HTR-8/SVneo (cell line): ENCODE results near the gene CHKA.

Experiments
- DNase-seq: peaks from one replicate; pipeline ENCODE4 v3.0.0; 2011; ENCODE audit warnings: low spot score, mixed read lengths; ENCODE audit not compliant: insufficient read length
- FAIRE-seq: peaks from 2 replicates; lab custom pipeline; 2011; peaks lifted over from hg19 to GRCh38; lab: Jason Lieb, UNC

Gene CHKA

DNA sequence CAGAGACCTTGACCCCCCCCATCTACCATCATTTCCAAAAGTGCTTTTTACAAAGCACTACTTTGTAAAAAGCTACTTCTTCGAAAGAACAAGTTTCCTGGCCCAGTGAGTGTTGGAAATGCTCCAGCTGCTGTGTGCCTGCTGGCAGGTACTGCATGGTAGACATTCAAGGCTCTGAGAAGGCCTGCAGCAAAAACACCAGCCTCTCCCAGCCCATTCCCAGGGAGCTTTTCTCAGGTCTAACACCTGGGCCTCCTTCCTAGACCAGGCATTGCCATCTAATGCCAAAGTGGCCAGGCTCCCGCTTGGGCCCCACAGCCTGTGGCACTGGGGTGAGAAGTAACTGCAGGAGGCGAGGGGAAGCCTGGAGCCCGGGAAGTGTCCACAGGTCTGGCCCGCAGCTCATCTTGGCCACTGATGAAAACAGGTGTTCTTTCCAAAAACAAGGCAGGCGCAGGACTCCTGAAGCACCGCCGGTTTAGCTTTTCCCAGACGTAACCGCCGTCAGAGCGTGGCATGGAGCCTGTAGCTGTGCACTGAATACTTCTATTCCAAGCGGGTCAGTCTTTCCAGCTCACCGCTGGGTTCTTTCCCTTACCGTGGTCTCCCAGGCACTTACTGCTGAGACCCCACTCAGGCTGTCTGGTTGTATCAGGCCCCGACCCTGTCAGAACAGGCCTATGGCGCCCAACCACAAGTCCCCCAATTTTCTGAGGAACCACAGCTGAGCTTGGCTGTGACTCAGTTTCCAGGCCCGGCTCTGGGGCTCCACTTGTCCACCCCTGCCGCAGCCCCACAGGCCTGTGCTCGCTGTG is 83.6 kb downstream of the CHKA start:
- no peak for DNase-seq
- FAIRE-seq, result peak; percentile 4

DNA sequence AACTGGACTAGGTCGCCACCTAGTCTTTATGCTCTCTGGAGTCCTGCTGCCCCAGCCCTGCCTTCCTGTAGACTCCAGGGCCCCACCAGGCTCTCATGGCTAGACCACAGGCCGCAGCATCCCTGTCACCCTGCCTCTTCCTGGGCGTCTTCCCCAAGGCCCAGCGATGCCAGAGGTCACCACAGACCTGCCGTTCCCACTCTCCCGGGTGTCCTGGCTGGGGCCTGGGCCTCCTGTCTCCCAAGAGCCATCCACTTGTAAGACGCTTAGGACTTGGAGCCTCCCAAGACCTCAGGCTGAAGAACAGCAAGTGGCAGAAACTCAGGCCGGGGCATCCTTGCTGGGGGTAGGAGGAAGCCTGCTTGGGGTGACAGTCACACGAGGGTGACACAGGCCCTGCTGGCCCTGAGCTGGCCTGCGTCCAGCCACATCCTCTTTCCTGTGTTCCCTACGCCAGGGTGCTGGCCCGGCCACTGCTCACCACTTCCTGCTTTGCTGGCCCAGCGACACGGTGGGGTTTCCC is 84.4 kb downstream of the CHKA start:
- FAIRE-seq, result no peak
- no peak for DNase-seq

DNA sequence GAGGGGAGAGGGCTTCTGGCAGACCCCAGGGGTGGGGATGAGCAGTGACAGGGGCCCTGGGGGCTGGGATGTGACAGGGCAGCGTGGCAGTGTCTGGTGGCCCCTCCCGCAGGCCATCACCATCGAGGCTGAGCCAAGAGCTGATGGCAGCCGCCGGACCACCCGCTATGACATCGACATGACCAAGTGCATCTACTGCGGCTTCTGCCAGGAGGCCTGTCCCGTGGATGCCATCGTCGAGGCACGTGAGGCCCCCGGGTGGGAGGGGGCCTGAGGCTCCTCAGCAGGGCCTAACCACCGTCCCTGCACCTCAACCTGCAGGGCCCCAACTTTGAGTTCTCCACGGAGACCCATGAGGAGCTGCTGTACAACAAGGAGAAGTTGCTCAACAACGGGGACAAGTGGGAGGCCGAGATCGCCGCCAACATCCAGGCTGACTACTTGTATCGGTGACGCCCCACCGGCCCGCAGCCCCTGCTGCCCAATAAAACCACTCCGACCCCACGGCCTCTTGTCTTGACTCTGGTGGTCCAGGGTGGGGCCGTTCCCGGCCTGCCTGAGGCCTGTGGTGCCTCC is 85.0 kb downstream of the CHKA start:
- no peak for FAIRE-seq
- no peak for DNase-seq

DNA sequence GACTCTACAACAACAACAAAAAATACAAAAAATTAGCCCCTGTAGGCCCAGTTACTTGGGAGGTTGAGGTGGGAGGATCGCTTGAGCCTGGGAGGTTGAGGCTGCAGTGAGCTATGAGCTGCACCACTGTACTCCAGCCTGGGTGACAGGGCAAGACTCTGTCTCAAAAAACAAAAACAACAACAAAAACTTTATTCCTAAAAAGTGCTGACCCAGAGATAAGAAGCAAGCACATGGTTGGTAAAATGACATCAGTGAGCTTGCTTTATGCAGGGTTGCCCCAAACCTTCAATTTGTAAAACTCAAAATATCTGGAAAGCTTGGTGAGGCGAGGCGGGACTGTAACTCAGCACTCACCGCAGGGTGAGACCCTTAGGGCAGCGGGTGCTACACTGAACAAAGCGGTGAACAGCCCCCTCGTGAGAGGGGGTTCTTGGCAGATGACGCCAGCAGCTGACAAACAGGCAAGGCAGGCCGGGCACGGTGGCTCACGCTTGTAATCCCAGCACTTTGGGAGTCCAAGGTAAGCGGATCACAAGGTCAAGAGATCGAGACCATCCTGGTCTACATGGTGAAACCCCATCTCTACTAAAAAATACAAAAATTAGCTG is 85.8 kb downstream of the CHKA start:
- FAIRE-seq (no peak), DNase-seq (no peak)

DNA sequence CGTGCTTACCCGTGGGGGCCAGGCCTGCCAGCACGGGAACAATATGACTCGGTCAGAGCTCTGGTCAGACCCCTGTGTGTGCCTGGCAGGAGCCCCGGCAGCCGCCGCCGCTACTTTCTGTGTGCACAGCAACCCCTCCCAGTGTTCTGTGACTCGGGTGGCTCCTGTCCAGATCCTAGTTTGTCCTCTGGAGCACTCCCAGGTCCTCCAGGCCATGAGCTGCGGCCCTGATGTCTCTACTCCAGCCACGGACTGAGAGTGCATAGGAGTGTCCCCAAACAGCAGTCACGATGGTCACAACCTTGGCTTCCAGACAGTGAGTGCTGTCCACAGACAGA is 87.5 kb downstream of the CHKA start:
- no peak for FAIRE-seq
- DNase-seq, result no peak

DNA sequence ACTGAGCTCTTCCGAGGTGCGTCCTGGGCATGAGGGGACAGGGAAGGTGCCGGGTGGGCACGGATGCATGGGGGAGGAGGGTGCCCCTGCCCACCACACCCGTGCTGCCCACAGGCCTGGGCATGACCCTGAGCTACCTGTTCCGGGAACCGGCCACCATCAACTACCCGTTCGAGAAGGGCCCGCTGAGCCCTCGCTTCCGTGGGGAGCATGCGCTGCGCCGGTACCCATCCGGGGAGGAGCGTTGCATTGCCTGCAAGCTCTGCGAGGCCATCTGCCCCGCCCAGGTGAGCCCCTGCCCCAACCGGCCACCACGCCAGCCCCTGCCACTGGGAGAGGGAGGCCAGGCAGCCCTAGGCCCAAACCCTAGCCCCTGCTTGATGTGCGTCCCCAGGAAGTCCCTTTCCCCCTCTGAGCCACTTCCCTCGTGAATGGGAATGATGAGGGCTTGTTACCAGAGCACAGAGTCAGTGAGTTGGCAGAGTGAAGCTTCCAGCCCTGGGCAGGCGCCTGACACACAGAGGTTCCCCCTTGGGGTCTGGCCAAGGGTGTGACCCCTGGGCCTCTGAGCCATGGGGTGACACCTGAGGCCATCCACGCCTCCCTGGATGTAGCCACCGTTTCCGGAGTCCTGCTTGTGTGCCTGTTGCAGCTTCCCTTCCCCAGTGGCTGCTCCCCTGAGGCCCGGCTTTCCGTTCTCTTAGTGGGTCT is 88.0 kb downstream of the CHKA start:
- DNase-seq (no peak), FAIRE-seq (no peak)

DNA sequence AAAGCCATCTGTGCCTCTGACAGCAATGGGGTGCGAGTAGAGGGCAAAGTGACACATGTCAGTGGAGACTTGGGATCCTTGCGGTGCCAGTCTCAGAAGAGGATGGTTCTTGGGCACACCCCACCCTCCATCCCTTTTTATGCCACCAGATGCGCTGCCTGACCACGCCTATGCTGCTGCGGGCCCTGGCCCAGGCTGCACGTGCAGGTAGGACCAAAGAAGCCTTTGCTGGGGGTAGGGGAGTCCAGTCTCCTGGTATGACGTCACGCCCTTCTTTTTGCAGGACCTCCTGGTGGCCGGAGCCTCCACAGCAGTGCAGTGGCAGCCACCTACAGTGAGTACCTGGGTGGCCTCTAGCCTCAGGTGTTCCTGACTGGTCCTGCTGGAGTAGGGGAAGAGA is 89.2 kb downstream of the CHKA start:
- peak; percentile 9 for FAIRE-seq
- DNase-seq, result no peak

DNA sequence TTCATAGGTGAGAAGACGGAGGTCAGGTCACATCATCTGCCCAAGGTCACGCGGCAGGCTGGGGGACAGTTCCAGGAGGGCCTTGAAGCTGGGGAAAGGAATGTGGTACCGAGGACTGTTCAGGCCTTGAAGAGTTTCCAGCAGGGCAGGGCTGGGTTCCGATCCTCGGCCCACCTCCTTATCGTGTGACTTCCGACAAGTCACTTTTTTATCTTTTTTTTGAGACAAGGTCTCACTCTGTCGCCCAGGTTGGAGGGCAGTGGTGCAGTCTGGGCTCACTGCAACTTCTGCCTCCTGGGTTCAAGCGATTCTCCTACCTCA is 90.1 kb downstream of the CHKA start:
- no peak for DNase-seq
- FAIRE-seq, result peak; percentile 23

DNA sequence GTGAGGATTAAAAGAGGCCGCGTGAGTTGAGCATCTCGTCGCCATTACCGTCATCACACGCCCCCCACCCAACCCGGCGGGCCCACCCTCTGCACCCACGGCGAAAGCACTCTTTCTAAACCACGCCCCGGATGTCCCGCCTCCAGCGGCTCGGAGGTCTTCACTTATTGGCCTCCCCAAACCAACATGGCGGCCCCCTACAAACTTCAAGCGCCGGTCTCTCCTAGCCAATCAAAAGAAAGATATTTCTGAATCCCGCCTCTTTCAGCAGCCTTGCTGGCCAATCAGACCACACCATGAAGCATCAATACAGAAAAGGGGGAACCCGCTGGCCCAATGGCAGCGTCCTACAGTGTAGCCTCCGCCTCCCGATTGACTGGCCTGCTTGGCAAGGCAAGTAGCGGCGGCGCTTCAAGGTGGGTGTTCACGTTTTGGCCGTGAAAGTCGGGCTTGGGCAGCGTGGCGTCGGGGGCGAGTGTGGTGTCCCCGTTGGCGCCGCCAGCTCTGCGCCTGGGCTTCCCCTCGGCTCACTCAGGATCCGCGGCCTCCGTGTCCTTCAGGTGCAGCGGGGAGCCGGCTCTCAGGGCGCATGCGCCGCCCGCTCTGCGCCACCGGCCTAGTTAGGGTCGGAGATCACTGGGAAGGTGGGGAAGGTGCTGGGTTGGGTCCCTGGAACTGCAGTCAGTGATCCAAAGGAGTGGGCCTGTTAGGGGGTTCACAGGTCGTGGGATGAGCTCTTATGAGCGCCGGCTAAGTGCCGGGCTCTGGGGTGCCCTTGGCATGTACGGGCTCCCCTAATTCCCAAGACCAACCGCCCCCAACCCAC is 90.7 kb downstream of the CHKA start, which contains the start of gene NDUFS8:
TSS of gene NDUFS8 (plus strand) at position 364 of the 826 bp plus-strand sequence. CDS start 1,471 bp downstream, outside the sequence.
- DNase-seq (peak; percentile 100), FAIRE-seq (peak; percentile 100)

DNA sequence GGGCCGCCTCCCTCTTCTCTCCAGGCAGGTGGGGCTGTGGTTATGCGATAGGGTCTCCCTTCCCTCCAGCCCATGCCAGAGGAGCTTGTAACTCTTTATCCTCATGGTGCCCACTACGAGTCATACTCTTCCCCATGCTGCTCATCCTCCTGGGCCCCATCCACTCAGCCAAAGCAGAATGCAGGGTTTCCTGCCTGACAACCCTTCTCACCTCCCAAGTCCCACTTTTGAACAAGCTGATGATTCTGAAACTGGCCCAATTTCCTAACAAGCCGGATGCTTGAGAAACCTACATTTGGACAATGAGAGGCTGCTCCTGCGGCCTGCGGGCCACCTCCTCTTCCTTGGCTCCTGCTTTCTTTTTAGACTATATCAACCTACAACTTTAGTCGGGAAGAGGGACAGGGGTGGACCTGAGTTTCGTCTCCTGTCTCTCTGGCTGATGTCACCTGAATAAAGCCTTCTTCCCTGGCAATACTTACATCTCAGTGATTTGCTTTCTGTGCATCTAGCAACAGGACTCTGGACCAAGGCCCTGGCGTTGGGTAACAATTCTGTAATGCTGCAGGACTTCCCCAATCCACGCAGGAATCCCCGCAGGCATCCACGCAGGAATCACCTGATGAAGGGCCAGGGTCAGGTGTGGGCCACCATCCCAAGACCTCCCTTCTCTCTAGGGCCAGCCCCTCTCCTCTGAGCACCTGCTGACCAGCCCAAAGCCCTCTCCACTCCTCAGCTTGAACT is 92.2 kb downstream of the CHKA start:
- DNase-seq (no peak), FAIRE-seq (peak; percentile 86)

DNA sequence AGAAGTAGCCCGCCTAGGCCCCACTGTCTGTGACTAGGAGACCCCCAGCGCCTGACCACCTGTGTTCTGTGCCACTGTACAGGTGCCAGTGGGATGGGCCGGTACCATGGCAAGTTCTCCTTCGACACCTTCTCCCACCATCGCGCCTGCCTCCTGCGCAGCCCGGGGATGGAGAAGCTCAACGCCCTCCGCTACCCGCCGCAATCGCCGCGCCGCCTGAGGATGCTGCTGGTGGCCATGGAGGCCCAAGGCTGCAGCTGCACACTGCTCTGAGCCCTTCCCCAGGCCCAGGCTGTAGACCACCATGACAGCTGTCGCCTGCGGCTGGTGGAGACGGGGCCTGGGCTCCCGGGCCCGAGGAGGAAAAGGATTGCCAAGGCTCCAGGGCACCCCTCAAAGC is 93.5 kb downstream of the CHKA start:
- DNase-seq (no peak), FAIRE-seq (no peak)

DNA sequence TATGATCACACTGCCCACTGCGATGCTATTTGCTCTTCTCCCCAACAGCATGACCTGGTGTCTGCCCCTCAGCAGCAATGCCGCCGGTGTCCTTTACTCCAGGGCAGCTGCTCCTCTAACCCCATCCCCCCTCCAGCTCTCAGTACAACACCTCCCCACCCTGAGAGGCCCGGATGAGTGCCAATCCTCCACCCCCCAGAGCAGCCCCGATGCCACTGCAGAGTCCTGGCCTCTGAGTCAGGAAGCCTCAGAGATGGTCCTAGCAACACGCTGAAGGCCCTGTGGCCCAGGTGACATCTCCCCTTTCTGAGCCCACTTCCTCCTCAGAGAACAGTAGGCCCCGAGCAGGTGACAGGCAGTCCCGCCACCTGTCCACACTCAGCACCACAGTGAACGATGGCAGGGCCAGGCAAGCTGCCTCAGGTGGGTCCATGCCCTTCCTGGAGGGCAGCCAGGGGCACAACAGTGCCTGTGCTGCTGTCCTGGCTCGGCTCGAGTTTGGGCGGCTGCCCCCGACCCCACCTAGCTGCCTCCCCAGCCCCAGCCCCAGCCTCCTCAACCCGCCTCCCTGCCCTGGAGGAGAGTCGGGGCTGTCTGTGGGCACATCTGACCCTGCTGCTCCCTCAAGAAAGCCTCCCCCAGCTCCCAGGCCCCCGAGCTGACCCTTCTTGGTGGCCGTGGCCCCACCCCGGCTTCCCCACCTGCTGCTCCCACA is 94.6 kb downstream of the CHKA start:
- DNase-seq, result no peak
- no peak for FAIRE-seq

DNA sequence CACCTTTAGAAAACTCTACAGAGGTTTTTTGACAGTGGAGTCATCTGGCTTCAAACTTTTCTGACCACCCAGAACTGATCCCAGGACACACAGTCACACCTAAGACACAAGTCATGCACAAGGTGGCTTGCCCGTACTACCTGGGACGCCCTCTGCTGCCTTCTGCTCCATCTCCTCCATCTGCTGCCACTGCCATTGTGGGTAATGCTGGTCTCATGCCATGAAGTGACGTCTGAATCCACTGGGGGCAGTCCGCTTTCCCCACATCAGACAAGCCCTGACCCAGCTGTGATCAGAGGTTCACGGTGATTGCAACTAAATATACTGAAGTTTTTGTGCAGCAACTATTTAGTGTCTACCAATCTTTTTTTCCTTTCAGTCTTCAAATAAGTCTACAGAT is 96.1 kb downstream of the CHKA start:
- FAIRE-seq (peak; percentile 88), DNase-seq (no peak)

DNA sequence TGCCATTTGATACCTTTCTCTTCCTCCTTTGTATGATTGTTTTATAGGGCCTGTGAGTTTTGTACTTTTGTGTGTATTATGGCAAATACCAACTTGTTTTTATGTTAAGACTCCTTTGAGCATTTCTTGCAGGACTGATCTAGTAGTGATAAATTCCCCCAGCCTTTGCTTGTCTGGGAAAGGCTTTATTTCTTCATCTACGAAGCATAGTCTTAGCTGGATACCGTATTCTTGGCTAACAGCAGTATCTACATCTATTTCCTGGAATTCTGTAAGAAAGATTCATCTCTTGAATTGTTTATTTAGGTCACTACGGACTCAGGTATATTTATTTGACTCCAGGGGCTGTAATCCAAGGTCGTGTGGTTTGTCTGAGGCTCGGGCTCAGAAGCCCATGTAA is 96.7 kb downstream of the CHKA start:
- no peak for DNase-seq
- no peak for FAIRE-seq

DNA sequence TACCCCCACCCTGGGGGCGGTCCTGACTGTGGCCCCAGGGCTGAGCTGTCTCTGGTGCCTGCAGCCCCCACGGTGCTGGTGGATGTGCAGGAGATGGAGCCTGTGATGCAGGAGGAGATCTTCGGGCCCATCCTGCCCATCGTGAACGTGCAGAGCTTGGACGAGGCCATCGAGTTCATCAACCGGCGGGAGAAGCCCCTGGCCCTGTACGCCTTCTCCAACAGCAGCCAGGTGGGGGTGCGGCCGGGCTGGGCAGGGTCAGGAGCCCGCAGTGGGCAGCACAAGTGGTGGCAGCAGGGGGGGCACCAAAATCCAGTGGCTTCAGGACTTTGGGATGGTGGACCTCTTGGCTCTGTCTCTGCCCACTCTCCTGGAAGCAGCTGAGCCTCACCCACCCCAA is 98.7 kb downstream of the CHKA start:
- DNase-seq (no peak), FAIRE-seq (no peak)

DNA sequence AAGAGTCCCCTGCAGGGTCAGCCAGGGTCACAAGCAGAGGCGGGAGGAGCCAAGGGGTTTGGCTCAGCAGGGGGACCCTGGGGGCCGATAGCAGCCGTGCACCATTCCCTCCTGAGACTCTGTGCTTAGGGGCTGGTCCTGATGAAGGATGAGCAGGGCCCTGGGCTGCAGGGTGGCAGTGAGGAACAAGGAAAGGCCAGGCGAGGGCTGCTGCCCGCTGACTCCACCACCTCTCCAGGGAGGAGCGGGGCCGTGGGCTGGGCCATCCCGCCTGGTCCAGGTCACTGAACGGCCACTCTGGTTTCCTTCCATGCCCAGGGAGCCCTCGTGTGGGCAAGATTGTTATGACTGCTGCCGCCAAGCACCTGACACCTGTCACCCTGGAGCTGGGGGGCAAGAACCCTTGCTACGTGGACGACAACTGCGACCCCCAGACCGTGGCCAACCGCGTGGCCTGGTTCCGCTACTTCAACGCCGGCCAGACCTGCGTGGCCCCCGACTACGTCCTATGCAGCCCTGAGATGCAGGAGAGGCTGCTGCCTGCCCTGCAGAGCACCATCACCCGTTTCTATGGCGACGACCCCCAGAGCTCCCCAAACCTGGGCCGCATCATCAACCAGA is 99.9 kb downstream of the CHKA start:
- peak; percentile 96 for FAIRE-seq
- no peak for DNase-seq

DNA sequence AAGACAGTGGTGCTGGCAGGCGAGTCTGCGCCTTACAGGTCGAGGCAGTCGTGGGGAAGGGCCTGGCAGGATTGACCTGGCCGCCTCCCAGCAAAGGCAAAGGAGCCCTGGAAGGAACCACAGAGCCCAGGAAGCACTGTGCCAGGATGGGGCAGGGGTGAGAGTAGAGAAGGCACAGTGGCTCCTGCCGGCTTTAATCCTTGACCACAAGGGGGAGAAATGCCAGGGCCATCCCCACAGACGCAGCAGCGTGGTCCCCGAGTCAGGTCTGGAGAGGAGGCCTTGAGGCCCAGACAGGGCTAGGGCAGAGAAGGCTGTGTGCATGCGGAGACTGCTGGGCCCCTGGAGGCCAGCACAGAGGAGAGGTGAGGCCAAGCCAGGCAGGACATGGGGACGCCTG is 100.6 kb downstream of the CHKA start:
- FAIRE-seq, result peak; percentile 75

DNA sequence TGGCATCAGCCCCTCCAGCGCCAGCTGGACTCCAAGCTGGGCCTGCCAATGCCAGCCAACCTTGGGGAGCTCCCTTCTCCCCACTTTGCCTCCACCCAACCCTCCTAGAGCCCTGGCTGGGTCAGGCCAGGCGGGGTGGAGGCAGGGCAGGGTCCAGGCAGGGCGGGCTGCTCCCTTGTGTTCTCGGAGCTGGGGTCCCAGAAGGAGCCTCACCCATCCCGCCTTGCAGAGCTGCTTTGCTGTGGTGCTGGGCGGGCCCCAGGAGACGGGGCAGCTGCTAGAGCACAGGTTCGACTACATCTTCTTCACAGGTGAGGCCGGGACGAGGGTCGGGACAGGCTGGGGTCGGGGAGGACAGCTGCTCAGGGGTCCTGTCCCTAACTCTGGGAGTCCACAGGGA is 101.7 kb downstream of the CHKA start:
- DNase-seq (no peak), FAIRE-seq (no peak)

More for the DNA sequence above, 100.6 kb downstream of the CHKA start:
- no peak for DNase-seq
